Measurements from ENCODE around the gene HES4.

HES4 gene

DNA sequence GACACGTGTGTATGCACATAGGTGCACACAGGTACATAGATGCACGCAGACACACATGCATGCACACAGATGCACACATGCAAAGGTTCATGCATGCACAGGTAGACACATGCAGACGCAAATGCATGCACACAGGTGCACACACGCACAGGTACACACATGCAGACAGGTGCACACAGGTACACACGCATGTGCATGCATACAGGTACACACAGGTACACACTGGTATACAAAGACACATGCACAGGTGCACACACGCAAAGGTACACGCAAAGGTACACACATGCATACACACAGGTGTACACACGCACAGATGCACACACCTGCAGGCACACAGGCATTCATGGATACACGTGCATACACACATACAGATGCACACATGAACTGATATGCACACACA lies 49.6 kb downstream of the HES4 start:
- Histone ChIP-seq H2AFZ (ENCODE audit: low read length) (no peak overlapping the region), H3K36me3 (ENCODE audit: insufficient read depth, low read length) (peaks cover 47% of the 10 kb centered on the region; the same call in 1 of the 2 replicates), H3K4me1 (ENCODE audit: insufficient read depth, low read length, poor library complexity, severe bottlenecking) (no peaks in the 10 kb centered on the region), H3K9me2 (replicated peaks; ENCODE audit: low read depth, low read length) (no peaks in the 10 kb centered on the region), H3K27me3 (ENCODE audit: insufficient read depth, low read length, poor library complexity, severe bottlenecking) (no peaks in the 10 kb centered on the region), H3K9ac (ENCODE audit: low read depth, low read length, poor library complexity, severe bottlenecking) (no peak overlapping the region), H3K4me2 (ENCODE audit: low read depth, low read length, poor library complexity, severe bottlenecking) (no peak overlapping the region), H3F3A (ENCODE audit: low read depth) (no peaks in the 10 kb centered on the region), H3K4me3 (ENCODE audit: low read length, poor library complexity, severe bottlenecking) (no peak overlapping the region), H3K9me3 (ENCODE audit: insufficient read depth, low read depth, low read length) (no peaks in the 10 kb centered on the region), H3K79me2 (ENCODE audit: insufficient read depth, low read length) (no peaks in the 10 kb centered on the region), H4K20me1 (ENCODE audit: insufficient read depth, low read length, poor library complexity, severe bottlenecking) (no peaks in the 10 kb centered on the region)
- no peak for TF ChIP-seq EZH2phosphoT487 (IDR thresholded peaks at IDR 0.05; ENCODE audit: borderline replicate concordance)
- TF ChIP-seq, protein P1, sequence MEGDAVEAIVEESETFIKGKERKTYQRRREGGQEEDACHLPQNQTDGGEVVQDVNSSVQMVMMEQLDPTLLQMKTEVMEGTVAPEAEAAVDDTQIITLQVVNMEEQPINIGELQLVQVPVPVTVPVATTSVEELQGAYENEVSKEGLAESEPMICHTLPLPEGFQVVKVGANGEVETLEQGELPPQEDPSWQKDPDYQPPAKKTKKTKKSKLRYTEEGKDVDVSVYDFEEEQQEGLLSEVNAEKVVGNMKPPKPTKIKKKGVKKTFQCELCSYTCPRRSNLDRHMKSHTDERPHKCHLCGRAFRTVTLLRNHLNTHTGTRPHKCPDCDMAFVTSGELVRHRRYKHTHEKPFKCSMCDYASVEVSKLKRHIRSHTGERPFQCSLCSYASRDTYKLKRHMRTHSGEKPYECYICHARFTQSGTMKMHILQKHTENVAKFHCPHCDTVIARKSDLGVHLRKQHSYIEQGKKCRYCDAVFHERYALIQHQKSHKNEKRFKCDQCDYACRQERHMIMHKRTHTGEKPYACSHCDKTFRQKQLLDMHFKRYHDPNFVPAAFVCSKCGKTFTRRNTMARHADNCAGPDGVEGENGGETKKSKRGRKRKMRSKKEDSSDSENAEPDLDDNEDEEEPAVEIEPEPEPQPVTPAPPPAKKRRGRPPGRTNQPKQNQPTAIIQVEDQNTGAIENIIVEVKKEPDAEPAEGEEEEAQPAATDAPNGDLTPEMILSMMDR (conservative IDR thresholded peaks at IDR 0.05; ENCODE audit: low read length): no peak
